GM23338 (cell line): ENCODE measurements around the gene AP1B1. TPM values are rescaled to one million over a fixed set of nuclear protein-coding genes. Genes with fewer than 3 reads are reported as not detected.

ENCODE experiments used
- ATAC-seq: fragments of 200-7000 bp; cut with Tn5 transposase; 3 replicates; pipeline ENCODE4 v1.9.1; 2020
- DNase-seq: peaks from one replicate; pipeline ENCODE4 v3.0.0-alpha.2; 2015; ENCODE audit warnings: low spot score
- H2AFZ ChIP-seq: fragments of 200-600 bp; sonication (generic); 2 replicates; pipeline ENCODE4 v1.8.0; 2016; ENCODE audit warnings: antibody characterized with exemption, mild to moderate bottlenecking, moderate library complexity
- H3F3A ChIP-seq: fragments of 200-600 bp; sonication (generic); replicated peaks from 2 replicates; pipeline ENCODE4 v1.8.0; 2017; ENCODE audit warnings: antibody characterized with exemption, mixed run types, low read depth
- H3K27ac ChIP-seq: fragments of 200-600 bp; sonication (generic); 2 replicates; pipeline ENCODE4 v1.6.1; 2016; ENCODE audit warnings: low read depth
- H3K27me3 ChIP-seq: fragments of 200-600 bp; sonication (generic); 2 replicates; pipeline ENCODE4 v1.8.0; 2016; ENCODE audit warnings: mild to moderate bottlenecking, mixed run types, moderate library complexity; ENCODE audit not compliant: insufficient read depth
- H3K36me3 ChIP-seq: fragments of 200-600 bp; sonication (generic); 2 replicates; pipeline ENCODE4 v1.8.0; 2016; ENCODE audit warnings: mild to moderate bottlenecking; ENCODE audit not compliant: insufficient read depth
- H3K4me1 ChIP-seq: fragments of 200-600 bp; sonication (generic); 2 replicates; pipeline ENCODE4 v1.8.0; 2016; ENCODE audit warnings: mild to moderate bottlenecking, moderate library complexity; ENCODE audit not compliant: insufficient read depth
- H3K4me2 ChIP-seq: fragments of 200-600 bp; sonication (generic); 2 replicates; pipeline ENCODE4 v1.7.1; 2017; ENCODE audit warnings: mixed run types
- H3K4me3 ChIP-seq: fragments of 200-600 bp; sonication (generic); 2 replicates; pipeline ENCODE4 v1.6.1; 2016; ENCODE audit warnings: mixed run types
- H3K79me2 ChIP-seq: fragments of 200-600 bp; sonication (generic); replicated peaks from 2 replicates; pipeline ENCODE4 v1.8.0; 2017; ENCODE audit warnings: mild to moderate bottlenecking; ENCODE audit not compliant: insufficient read depth
- H3K9me2 ChIP-seq: fragments of 200-600 bp; sonication (generic); 2 replicates; pipeline ENCODE4 v1.8.0; 2017; ENCODE audit not compliant: insufficient read depth
- H4K20me1 ChIP-seq: fragments of 200-600 bp; sonication (generic); replicated peaks from 2 replicates; pipeline ENCODE4 v1.8.0; 2017; ENCODE audit warnings: mild to moderate bottlenecking; ENCODE audit not compliant: insufficient read depth
- H3K27ac Mint-ChIP-seq: 2 replicates; pipeline ENCODE4 v1.8.0; 2020; ENCODE audit warnings: inconsistent platforms, mild to moderate bottlenecking, moderate library complexity, mixed read lengths
- H3K27me3 Mint-ChIP-seq: 3 replicates; pipeline ENCODE4 v1.8.0; 2022; ENCODE audit warnings: low read depth, mild to moderate bottlenecking, moderate library complexity, mixed read lengths, inconsistent platforms; ENCODE audit not compliant: insufficient read depth, poor library complexity
- H3K36me3 Mint-ChIP-seq: 3 replicates; pipeline ENCODE4 v1.8.0; 2021; ENCODE audit warnings: low read depth, mild to moderate bottlenecking, inconsistent platforms, moderate library complexity, mixed read lengths
- H3K4me1 Mint-ChIP-seq: 3 replicates; pipeline ENCODE4 v1.8.0; 2020; ENCODE audit warnings: mild to moderate bottlenecking, inconsistent platforms, mixed read lengths
- H3K4me3 Mint-ChIP-seq: 3 replicates; pipeline ENCODE4 v1.8.0; 2021; ENCODE audit warnings: moderate library complexity, mild to moderate bottlenecking, inconsistent platforms, mixed read lengths
- H3K9me3 Mint-ChIP-seq: 3 replicates; pipeline ENCODE4 v1.8.0; 2020; ENCODE audit warnings: moderate library complexity, mild to moderate bottlenecking, inconsistent platforms, mixed read lengths
- CREB1 ChIP-seq: fragments of 250-450 bp; sonication (Bioruptor Pico); IDR thresholded peaks from 2 replicates; pipeline ENCODE4 v1.5.0; 2020; ENCODE audit warnings: low read depth, mild to moderate bottlenecking, moderate library complexity
- EZH2 ChIP-seq: fragments of 200-600 bp; sonication (generic); IDR thresholded peaks from one replicate; pipeline ENCODE4 v1.8.0; 2017; ENCODE audit warnings: antibody characterized with exemption, mild to moderate bottlenecking, low read depth; ENCODE audit not compliant: unreplicated experiment
- JUNB ChIP-seq: IDR thresholded peaks from one replicate; pipeline ENCODE4 v1.6.1; 2016; ENCODE audit warnings: antibody characterized with exemption; ENCODE audit not compliant: unreplicated experiment
- NANOG ChIP-seq: IDR thresholded peaks from 2 replicates; pipeline ENCODE4 v1.6.1; 2016; ENCODE audit warnings: antibody characterized with exemption, borderline replicate concordance
- POLR2AphosphoS5 ChIP-seq: IDR thresholded peaks from 2 replicates; pipeline ENCODE4 v1.6.1; 2016; ENCODE audit warnings: antibody characterized with exemption, low read depth
- STAT1 ChIP-seq: IDR thresholded peaks from one replicate; pipeline ENCODE4 v1.6.1; 2016; ENCODE audit warnings: antibody characterized with exemption; ENCODE audit not compliant: unreplicated experiment
- ZNF114 ChIP-seq: fragments of 250-450 bp; sonication (Bioruptor Pico); IDR thresholded peaks from 2 replicates; pipeline ENCODE4 v1.5.0; 2020; ENCODE audit warnings: mild to moderate bottlenecking, moderate library complexity
- polyA plus RNA-seq: library from polyadenylated mRNA; unstranded; fragments of >200 nt; fragmentation: Nextera tagmentation; extraction: Ambion mirVana; gene quantifications from 2 replicates; pipeline ENCODE4 v1.2.1, GENCODE V29; 2016
- total RNA-seq: library from RNA; depleted of rRNA; stranded (reverse); fragments of >200 nt; shearing (Covaris generic); gene quantifications from 2 replicates; pipeline ENCODE4 v1.2.3, GENCODE V29; 2014
- TF ChIP-seq, protein P1 (sequence below): IDR thresholded peaks from 2 replicates; pipeline ENCODE4 v1.6.1; 2016; ENCODE audit warnings: antibody characterized with exemption
- TF ChIP-seq, protein P2 (sequence below): IDR thresholded peaks from one replicate; pipeline ENCODE4 v1.6.1; 2018; ENCODE audit warnings: antibody characterized with exemption; ENCODE audit not compliant: unreplicated experiment
- TF ChIP-seq, protein P3 (sequence below), 2 experiments: fragments of 200-600 bp in 1 of 2; sonication (generic) in 1 of 2; conservative IDR thresholded peaks; 2 replicates each; pipeline versions ENCODE4 v1.5.1 to v1.6.1; 2016 to 2017; ENCODE audit warnings: antibody characterized with exemption in 2 of 2, low read depth in 2 of 2, mild to moderate bottlenecking in 2 of 2, moderate library complexity in 1 of 2

AP1B1 gene
- total and polyA plus RNA-seq, 2 experiments from 2014 or later: 19.5 to 74.4 TPM

DNA sequence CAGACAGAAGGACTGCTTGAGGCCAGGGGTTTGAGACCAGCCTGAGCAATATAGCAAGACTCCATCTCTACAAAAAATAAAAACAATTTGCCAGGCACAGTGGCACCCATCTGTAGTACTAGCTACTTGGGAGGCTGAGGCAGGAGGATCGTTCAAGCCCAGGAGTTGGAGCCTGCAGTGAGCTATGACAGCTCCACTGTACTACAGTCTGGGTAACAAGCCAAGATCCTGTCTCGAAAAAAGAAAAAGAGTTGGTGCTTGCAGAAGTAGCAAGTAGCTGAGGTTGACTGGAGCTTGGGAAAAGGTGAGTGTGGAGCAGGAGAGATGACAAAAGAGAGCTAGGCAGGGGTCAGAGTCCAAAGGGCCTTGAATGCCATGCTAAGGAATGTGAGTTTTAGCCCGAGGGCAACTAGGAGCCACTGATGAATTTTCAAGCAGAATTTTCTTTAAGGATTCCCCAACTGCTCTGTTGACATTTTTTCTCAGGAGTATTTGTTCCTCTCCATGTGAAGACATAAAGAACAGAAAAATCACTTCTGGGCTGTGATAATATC, 3.1 kb downstream of the AP1B1 start:
- ATAC-seq: no peak
- Histone ChIP-seq H3K79me2 (peaks cover 52% of the 10 kb centered on the region), H3F3A (0 out of 2 replicates have a peak, but pooled peaks cover 3% of the 10 kb centered on the region), H3K4me2 (no peak overlapping the region), H3K9me2 (no peaks in the 10 kb centered on the region), H4K20me1 (peaks cover 21% of the 10 kb centered on the region), H3K27me3 (no peaks in the 10 kb centered on the region), H2AFZ (no peak overlapping the region), H3K4me3 (no peak overlapping the region), H3K4me1 (peaks cover 5% of the 10 kb centered on the region), H3K36me3 (no peaks in the 10 kb centered on the region), H3K27ac (no peak overlapping the region)
- peaks cover 10% of the 10 kb centered on the region for H3K4me1 Mint-ChIP-seq
- DNase-seq: peak; percentile 10
- TF ChIP-seq JUNB (no peak), ZNF114 (no peak), STAT1 (no peak), CREB1 (no peak), POLR2AphosphoS5 (no peak), NANOG (no peak), EZH2 (no peak)
- TF ChIP-seq, protein P1, sequence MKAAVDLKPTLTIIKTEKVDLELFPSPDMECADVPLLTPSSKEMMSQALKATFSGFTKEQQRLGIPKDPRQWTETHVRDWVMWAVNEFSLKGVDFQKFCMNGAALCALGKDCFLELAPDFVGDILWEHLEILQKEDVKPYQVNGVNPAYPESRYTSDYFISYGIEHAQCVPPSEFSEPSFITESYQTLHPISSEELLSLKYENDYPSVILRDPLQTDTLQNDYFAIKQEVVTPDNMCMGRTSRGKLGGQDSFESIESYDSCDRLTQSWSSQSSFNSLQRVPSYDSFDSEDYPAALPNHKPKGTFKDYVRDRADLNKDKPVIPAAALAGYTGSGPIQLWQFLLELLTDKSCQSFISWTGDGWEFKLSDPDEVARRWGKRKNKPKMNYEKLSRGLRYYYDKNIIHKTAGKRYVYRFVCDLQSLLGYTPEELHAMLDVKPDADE: no peak
- TF ChIP-seq, protein P2, sequence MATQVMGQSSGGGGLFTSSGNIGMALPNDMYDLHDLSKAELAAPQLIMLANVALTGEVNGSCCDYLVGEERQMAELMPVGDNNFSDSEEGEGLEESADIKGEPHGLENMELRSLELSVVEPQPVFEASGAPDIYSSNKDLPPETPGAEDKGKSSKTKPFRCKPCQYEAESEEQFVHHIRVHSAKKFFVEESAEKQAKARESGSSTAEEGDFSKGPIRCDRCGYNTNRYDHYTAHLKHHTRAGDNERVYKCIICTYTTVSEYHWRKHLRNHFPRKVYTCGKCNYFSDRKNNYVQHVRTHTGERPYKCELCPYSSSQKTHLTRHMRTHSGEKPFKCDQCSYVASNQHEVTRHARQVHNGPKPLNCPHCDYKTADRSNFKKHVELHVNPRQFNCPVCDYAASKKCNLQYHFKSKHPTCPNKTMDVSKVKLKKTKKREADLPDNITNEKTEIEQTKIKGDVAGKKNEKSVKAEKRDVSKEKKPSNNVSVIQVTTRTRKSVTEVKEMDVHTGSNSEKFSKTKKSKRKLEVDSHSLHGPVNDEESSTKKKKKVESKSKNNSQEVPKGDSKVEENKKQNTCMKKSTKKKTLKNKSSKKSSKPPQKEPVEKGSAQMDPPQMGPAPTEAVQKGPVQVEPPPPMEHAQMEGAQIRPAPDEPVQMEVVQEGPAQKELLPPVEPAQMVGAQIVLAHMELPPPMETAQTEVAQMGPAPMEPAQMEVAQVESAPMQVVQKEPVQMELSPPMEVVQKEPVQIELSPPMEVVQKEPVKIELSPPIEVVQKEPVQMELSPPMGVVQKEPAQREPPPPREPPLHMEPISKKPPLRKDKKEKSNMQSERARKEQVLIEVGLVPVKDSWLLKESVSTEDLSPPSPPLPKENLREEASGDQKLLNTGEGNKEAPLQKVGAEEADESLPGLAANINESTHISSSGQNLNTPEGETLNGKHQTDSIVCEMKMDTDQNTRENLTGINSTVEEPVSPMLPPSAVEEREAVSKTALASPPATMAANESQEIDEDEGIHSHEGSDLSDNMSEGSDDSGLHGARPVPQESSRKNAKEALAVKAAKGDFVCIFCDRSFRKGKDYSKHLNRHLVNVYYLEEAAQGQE: no peak
- TF ChIP-seq, protein P3, sequence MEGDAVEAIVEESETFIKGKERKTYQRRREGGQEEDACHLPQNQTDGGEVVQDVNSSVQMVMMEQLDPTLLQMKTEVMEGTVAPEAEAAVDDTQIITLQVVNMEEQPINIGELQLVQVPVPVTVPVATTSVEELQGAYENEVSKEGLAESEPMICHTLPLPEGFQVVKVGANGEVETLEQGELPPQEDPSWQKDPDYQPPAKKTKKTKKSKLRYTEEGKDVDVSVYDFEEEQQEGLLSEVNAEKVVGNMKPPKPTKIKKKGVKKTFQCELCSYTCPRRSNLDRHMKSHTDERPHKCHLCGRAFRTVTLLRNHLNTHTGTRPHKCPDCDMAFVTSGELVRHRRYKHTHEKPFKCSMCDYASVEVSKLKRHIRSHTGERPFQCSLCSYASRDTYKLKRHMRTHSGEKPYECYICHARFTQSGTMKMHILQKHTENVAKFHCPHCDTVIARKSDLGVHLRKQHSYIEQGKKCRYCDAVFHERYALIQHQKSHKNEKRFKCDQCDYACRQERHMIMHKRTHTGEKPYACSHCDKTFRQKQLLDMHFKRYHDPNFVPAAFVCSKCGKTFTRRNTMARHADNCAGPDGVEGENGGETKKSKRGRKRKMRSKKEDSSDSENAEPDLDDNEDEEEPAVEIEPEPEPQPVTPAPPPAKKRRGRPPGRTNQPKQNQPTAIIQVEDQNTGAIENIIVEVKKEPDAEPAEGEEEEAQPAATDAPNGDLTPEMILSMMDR (conservative IDR thresholded peaks at IDR 0.05; ENCODE audit: low read depth in 2 of 2): no peak
- no peaks in the 10 kb centered on the region for H3K9me3 Mint-ChIP-seq
- H3K4me3 Mint-ChIP-seq: no peak overlapping the region
- H3K36me3 Mint-ChIP-seq: no peaks in the 10 kb centered on the region; the same call in 1 of the 3 replicates
- H3K27ac Mint-ChIP-seq: no peak overlapping the region
- peaks cover 6% of the 10 kb centered on the region for H3K27me3 Mint-ChIP-seq
